GM12801 (cell line): ENCODE measurements around the gene IFITM1.

ENCODE experiments used
- CTCF ChIP-seq: IDR thresholded peaks from one replicate; pipeline ENCODE4 v1.5.1; 2011; ENCODE audit warnings: control low read depth; ENCODE audit not compliant: insufficient read length; ENCODE audit errors: extremely low read depth

The IFITM1 gene

DNA sequence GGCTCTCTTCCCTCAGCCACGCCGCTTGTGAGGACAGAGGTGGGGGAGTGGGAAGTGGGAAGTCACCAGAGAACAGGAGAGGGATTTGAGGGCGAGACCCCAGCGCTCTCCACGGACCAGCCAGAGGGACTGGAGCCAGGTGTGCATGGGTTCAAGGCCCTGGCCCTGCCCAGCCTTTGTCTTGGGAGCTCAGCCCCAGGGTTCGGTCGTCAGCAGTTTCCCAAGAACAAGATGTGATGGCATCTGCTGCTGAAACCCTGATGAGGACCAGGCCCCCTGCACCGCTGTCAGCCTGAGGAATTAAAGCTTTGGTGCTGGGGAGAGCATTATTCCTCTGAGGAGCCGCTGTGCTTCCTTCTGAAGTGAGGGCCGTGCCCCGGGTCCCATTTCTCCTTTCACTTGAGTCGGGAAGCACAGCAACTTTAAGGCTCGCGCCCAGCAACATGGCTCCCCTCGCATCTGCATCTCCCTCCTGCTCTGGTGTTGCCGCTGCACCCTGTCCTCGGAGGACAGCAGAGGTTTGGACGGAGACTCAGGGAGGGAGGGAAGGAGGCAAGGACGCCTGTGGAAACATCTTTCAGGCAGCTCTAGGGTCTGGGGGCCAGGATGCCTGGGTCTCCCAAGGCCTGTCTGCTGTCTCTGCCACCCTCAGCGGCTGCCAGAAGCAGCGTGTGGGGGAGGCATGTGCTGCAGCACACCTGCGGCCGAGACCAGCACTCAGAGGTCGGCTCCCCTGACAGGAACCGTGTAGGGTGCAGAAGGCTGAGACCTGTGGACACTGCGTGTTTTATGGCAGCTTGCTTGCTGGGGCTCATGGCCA, 18.3 kb upstream of the IFITM1 start:
- no peak for TF ChIP-seq CTCF

- TF ChIP-seq CTCF, result no peak
Observed at GRCh38 chr11:296171-297050, 17.4 kb upstream of the IFITM1 start.

GRCh38 chr11:297051-297585, 16.7 kb upstream of the IFITM1 start:
- no peak for TF ChIP-seq CTCF

GRCh38 chr11:297586-298405, 16.0 kb upstream of the IFITM1 start:
- no peak for TF ChIP-seq CTCF

- TF ChIP-seq CTCF, result no peak
Observed at GRCh38 chr11:298406-299065, 15.3 kb upstream of the IFITM1 start.

GRCh38 chr11:299081-299891, 14.6 kb upstream of the IFITM1 start, which contains the start of gene IFITM5:
IFITM5 (minus strand) TSS chr11:299526; CDS start chr11:299490, 36 bp downstream.
- TF ChIP-seq CTCF, result no peak
